Right ventricle myocardium inferior (tissue), 1 donor: ENCODE results near the gene BLOC1S3. TPM values are rescaled to one million over a fixed set of nuclear protein-coding genes. Genes with fewer than 3 reads are reported as not detected.
"Not testable (repeated sequence)": the region's sequence is repeated elsewhere in the genome, so short reads cannot be mapped to it uniquely, and the experiment has no call there.

Source experiments
- ATAC-seq: fragments of 200-7000 bp; cut with Tn5 transposase; one replicate; pipeline ENCODE4 v1.9.1; 2020; ENCODE audit warnings: mild to moderate bottlenecking, moderate library complexity
- DNase-seq: peaks from one replicate; pipeline ENCODE4 v3.0.0; 2021; ENCODE audit errors: missing footprints
- intact Hi-C: fragments of 100-400 bp; cut with DNase I; formaldehyde crosslinking; loops from one replicate; pipeline ENCODE4 v1.11.0; 2022
- total RNA-seq: library from RNA; stranded (reverse); fragmentation: NEBNext Ultra II Directional; extraction: Animal tissue kit (Norgen Biotek cat#: 25700); gene quantifications from one replicate; pipeline ENCODE4 v1.2.1, GENCODE V29; 2021
- donor health status: DM: no; HTN: yes; CAD: no; lungs with severe emphysema.

Gene BLOC1S3
- total RNA-seq, 1 donor from 2014 or later = 5.2 TPM

DNA sequence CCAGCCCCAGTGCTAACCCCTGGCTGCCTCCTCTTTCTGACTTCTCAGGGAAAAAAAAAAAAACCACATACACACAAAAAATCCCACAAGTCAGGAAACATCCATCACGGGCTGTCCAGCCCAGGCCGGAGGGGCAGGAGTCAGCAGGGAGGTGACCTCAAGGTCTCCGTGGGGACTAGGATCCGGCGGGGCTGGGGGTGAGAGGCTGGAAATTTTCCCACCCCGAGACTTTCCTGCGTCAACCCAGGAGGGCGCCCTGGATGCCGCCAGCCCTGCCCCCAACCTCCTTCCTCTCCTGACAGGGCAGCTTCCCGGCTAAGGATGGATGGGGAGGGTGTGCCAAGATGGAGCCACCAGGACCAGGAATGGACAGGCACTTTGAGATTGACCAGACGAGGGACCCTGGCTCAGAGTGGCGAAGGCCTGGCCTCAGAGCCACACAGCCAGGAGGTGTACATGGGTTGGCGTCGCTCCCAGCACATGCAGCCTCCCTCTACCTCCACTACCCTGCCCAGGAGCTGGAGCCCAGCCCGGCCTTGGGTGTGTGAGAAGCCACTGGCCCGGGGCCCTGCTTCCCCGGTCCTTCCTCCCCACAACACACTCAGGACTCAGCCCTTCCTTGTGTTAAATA lies 33.3 kb downstream of the BLOC1S3 start:
- intact Hi-C loops = loop anchor here (5.0 kb wide), 1 partner anchor 35 kb away; the partner anchor contains the start of gene EXOC3L2
- ATAC-seq = peak; percentile 52
- peak; percentile 81 for DNase-seq

DNA sequence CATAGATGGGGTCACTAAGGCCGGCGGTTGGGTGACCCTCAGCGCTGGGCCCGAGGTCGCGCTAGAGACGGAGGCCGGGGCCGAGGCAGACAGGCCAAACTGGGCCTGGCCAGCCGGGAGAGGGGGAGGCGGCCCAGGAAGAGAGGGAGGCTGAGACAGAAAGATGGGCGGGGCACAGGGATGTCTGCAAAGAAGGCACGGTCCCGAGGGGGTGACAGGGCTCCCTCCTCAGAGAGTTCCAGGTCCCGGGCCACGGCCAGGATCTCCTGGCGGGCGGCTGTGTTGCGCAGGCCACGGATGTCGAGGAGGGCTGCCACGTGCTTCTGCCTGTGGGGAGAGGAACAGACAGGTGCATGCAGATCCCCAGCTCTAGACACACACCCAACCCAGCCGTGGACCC lies 34.4 kb downstream of the BLOC1S3 start:
- intact Hi-C loops = loop anchor here (5.0 kb wide), 1 partner anchor 34 kb away; the partner anchor contains the start of gene EXOC3L2
- no peak for DNase-seq
- no peak for ATAC-seq

DNA sequence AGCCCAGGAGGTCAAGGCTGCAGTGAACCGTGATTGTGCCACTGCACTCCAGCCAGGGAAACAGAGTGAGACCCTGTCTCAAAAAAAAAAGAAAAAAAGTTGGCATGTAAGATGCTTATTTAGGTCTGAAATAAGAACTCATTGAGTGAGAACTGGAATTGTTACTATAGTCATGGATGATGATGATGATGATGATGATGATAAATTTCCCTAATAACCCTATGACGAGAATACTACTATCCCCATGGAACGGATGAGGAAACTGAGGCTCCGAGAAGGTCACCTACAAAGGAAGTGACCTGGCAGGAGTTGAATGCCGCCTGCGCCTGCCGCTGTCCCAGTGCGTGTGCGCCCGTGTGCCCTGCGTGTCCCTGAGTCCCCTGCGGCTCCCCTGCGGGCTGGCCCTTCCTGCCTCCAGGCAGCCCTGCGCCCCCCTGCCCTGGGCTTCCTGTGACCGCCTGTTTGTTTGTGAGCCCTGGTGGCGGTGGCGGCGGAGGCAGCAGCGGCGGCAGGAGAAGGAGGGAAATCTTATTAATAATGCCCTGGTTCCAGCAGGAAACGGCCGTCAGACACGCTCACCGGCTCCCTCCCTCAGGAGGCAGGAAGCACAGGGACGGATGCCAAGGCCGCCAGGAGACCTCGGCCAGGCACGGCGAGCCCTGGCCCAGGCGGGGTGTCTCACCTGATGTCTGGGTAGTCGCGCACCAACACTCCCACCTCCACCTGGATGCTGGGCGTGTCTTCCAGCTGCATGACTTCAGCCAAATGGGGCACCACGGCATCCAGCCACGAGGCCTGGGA lies 37.0 kb downstream of the BLOC1S3 start:
- DNase-seq = no peak
- intact Hi-C loops = no loop called here
- ATAC-seq = no peak

DNA sequence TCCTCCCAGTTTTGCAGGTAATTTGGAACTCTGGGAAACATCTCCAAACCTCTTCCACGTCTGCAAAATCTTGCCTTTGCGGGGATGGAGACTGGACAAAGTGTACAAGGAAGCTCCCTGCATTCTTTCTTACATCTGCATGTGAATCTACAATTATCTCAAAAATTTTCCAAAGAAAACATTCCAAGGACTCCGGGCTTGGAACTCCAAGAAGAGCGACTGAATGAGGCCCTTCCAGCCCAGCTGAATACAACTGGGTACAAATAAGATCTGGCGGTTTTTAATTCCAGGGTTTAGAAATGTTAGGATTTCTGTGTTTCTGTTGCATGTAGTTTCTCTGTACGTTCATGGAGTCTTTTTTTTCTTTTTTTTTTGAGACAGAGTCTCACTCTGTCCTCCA lies 38.1 kb downstream of the BLOC1S3 start:
- intact Hi-C loops = no loop called here
- ATAC-seq (no peak), DNase-seq (no peak)

DNA sequence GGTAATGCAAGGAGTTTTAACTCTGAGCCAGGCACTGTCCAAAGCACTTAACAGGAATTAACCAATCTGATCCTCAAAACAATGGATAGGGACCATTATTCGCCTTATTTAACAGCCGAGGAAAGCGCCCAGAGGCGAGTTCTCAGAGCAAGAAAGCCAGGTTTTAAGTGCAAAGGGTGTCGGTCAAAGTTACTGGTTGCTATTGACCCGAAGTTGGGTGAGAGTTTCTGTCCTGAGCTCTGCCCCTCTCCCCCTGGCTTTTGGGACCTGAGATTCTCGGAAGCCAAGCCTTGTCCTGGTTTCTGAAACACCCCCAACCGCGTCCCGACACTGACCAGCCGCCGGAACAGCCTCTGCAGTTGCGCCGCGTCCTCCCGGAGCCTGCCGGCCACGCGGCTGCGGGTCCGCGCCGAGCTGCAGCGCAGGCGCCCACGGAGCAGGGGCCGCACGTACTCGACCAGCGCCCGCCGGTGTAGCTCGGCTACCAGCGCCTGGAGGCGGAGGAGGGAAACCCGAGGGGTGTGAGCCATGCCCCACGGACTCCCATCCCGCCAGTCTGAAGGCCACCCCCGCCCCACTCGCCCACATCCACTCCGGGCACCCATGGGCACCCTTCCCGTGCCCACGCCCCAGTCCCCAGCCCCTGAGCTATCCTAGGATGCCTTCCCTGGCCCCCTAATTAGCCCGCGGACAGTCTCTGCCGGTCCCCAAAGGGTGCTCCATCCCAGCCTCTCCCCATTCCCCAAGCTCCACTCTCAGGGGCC lies 38.8 kb downstream of the BLOC1S3 start:
- ATAC-seq = no peak
- no peak for DNase-seq
- intact Hi-C loops = no loop called here

DNA sequence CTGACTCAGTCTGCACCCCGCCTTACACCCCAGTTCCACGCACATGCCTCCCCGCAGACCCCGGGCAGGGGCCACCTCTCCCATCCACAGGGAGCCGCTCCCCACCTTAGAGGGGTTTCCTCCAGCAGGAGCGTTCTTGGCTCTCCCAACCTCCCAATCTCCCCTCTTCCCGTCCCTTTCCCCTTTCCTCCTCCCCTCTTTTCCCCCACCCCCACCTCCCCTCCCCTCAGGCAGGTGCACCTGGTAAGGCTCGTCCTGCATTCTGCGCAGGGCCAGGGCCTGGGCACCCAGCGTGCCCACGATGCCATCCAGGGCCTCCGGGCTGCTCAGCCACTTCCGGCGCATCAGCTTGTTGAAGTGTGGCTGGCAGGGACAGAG lies 39.4 kb downstream of the BLOC1S3 start:
- intact Hi-C loops = no loop called here
- ATAC-seq = no peak
- DNase-seq = no peak

DNA sequence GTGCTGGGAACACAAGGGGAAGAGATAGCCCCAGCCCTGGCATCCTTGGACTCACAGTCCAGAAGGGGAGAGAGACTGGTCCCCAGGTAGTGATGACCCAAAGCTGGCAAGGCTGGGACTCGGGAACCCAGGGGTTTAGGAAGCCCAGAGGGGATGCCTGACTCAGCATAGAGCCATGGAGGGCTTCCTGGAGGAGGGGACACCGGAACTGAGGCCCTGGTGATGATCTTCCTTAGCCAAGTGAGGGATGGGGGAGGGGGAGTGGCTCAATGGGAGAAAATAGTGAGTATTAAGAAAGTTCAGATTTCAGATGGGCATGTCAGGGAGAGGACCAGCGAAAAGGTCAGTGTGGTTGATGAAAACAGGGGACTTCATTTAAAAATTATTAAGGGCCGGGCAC lies 39.8 kb downstream of the BLOC1S3 start:
- intact Hi-C loops = no loop called here

DNA sequence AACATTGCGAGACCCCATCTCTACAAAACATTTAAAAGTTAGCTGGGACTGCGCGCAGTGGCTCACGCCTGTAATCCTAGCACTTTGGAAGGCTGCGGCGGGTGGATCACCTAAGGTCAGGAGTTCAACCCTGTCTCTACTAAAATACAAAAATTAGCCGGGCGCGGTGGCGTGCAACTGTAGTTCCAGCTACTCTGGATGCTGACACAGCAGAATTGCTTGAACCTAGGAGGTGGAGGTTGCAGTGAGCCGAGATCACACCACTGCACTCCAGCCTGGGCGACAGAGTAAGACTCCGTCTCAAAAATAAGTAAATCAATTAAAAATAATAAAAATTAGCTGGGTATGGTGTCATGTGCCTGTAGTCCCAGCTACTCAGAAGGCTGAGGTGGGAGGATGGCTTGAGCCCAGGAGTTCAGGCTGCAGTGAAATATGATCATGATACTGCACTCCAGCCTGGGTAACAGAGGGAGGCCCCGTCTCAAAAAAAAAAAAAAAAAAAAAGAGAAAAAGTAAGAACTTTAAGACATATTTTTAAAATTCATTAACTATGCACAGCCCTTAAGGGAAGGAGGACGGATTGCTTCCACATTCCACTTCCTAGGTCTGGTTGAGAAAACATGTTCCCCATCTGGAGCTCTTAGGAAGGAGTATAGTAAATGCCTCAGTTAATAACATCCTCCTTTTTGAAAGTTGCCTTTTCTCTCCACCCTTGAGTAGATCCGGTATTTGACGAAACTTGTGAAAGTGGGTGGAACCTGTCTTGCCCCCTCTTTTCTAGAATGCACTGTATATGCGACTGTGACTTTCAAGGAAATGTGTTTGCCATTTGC lies 40.5 kb downstream of the BLOC1S3 start:
- ATAC-seq = no peak
- intact Hi-C loops = no loop called here
- DNase-seq = no peak

More for the DNA sequence above, 39.8 kb downstream of the BLOC1S3 start:
- no peak for DNase-seq
- ATAC-seq = no peak

DNA sequence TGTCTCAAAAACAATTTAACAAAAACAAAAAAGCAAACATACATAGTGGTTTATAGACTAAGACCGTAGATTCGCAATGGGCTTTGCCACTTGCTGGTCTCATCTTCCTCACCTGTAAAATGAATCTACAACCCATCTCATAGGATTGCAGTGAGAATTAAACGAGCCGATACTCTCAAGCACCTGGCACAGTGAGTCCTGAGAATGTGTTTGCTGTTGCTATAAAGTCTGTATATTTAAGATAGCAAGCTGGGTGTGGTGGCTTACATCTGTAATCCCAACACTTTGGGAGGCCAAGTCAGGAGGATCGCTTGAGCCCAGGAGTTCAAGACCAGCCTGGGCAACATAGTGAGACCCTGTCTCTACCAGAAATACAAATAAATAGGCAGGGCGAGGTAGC lies 44.1 kb downstream of the BLOC1S3 start:
- ATAC-seq = no peak
- DNase-seq = no peak
- intact Hi-C loops = no loop called here

DNA sequence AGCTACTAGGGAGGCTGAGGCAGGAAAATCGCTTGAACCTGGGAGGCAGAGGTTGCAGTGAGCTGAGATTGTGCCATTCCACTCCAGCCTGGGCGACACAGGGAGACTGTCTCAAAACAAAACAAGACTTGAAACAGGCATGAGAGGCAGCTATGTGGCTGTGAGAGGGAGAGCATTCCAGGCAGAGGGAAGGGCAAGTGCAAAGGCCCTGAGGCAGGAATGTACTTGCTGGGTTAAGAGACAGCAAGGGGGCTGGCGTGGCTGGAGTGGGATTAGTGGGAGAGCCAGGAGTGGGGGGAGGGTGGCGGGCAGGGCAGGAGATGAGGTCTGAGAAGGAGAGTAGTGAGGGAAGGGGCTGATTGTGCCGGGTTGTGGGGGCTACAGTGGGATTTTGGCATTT lies 45.3 kb downstream of the BLOC1S3 start:
- ATAC-seq (no peak), DNase-seq (no peak)
- intact Hi-C loops = no loop called here

DNA sequence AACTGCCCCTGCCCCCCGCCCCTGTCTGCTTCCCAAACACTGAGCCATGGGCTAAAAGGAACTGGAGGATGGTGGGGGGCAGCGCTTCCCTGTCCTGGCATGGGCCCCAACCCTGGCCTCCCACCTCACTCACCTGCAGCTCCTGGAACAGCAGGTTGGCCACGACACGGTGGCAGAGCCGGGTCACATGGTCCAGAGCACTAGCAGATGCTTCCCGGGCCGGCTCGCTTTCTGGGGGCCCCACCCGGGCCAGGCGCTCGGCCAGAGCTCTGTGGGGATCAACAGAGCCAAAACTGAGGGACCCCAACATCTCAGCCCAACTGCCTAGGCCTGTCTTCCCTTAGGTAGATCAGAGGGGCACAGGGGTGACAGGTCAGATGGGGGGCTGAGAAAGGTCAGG lies 46.1 kb downstream of the BLOC1S3 start:
- ATAC-seq = no peak
- intact Hi-C loops = no loop called here
- no peak for DNase-seq

DNA sequence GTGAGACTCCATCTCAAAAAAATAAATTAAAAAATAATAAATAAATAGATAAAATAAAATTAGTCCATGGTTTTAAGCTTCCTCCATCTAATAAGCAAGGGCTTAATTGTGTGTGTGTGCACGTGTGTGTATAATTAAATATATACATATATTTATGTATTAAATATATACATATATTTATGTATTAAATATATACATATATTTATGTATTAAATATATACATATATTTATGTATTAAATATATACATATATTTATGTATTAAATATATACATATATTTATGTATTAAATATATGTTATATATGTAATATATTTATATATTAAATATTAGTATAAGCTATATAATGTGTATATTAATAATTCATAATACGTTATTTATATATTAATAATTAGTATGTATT lies 50.5 kb downstream of the BLOC1S3 start:
- ATAC-seq, DNase-seq, intact Hi-C loops: not testable (repeated sequence)

Other genes with a start within 250 kb of the BLOC1S3 start
- gene APOC4, start 236.5 kb upstream of the BLOC1S3 start, total RNA-seq = not detected
- gene APOC2, start 232.7 kb upstream of the BLOC1S3 start, total RNA-seq = not detected
- 90.1 TPM for gene CLPTM1, start 223.4 kb upstream of the BLOC1S3 start, total RNA-seq
- 4.2 TPM for gene RELB, start 177.3 kb upstream of the BLOC1S3 start, total RNA-seq
- gene CLASRP, start 139.7 kb upstream of the BLOC1S3 start, total RNA-seq = 33.4 TPM
- gene ZNF296, start 102.3 kb upstream of the BLOC1S3 start, total RNA-seq = 0.19 TPM
- gene GEMIN7, start 99.5 kb upstream of the BLOC1S3 start, total RNA-seq = 15.5 TPM
- 15.1 TPM for gene PPP1R37, start 85.6 kb upstream of the BLOC1S3 start, total RNA-seq
- gene NKPD1, start 17.8 kb upstream of the BLOC1S3 start, total RNA-seq = not detected
- gene TRAPPC6A, start 547 bp upstream of the BLOC1S3 start, total RNA-seq = 14.2 TPM
- gene EXOC3L2, start 66.6 kb downstream of the BLOC1S3 start, total RNA-seq = 0.97 TPM
- 24.8 TPM for gene MARK4, start 72.5 kb downstream of the BLOC1S3 start, total RNA-seq
- gene CKM, start 144.1 kb downstream of the BLOC1S3 start, total RNA-seq = 5,817 TPM
- gene KLC3, start 162.0 kb downstream of the BLOC1S3 start, total RNA-seq = not detected
- 12.7 TPM for gene ERCC2, start 191.8 kb downstream of the BLOC1S3 start, total RNA-seq
- 182 TPM for gene PPP1R13L, start 226.3 kb downstream of the BLOC1S3 start, total RNA-seq
- 8.5 TPM for gene POLR1G, start 227.9 kb downstream of the BLOC1S3 start, total RNA-seq
- 166 TPM for gene ERCC1, start 245.1 kb downstream of the BLOC1S3 start, total RNA-seq